Right lobe of liver (tissue), 4 donors: Measurements from ENCODE around the gene METTL25B.

ENCODE experiments used
- POLR2A ChIP-seq: fragments of 450-650 bp; IDR thresholded peaks from one replicate; pipeline ENCODE4 v1.6.1; 2017; ENCODE audit warnings: antibody characterized with exemption, mild to moderate bottlenecking
- TF ChIP-seq, protein P1 (sequence below), 4 donors: fragments of 200-600 bp in 3 of 4; fragments of 450-650 bp in 1 of 4; IDR thresholded peaks; one replicate each; pipeline versions ENCODE4 v1.5.1 to v1.8.0; 2016 to 2022; ENCODE audit warnings: antibody characterized with exemption in 4 of 4, mild to moderate bottlenecking in 2 of 4
- donor health status: DM: no; HTN: no; CAD: no.
- donor health status: DM: no; HTN: no; CAD: no.
- donor health status: DM: no; HTN: yes; CAD: no.

DNA sequence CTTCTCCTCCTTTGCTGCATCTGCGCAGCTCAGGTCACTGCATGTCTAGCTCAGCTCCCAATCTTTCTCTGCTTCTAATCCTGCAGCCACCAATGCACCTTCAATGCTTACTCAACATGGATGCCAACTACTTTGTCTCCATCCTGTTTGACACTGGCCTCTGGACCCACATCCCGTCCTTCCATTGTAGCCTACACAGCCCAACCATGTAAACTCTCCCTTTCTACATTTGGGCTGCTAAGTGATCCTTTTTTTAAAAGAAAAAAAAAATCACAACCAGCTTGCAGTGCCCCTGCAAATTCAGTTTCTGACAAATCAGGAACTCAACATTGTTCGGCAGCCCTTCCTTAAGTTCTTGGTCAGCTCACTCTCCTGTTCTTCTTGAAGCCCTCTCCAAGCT lies 13.4 kb upstream of the METTL25B start:
- no peak for TF ChIP-seq POLR2A
- TF ChIP-seq, protein P1, sequence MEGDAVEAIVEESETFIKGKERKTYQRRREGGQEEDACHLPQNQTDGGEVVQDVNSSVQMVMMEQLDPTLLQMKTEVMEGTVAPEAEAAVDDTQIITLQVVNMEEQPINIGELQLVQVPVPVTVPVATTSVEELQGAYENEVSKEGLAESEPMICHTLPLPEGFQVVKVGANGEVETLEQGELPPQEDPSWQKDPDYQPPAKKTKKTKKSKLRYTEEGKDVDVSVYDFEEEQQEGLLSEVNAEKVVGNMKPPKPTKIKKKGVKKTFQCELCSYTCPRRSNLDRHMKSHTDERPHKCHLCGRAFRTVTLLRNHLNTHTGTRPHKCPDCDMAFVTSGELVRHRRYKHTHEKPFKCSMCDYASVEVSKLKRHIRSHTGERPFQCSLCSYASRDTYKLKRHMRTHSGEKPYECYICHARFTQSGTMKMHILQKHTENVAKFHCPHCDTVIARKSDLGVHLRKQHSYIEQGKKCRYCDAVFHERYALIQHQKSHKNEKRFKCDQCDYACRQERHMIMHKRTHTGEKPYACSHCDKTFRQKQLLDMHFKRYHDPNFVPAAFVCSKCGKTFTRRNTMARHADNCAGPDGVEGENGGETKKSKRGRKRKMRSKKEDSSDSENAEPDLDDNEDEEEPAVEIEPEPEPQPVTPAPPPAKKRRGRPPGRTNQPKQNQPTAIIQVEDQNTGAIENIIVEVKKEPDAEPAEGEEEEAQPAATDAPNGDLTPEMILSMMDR (IDR thresholded peaks at IDR 0.05) = no peak
